SK-N-MC (cell line): ENCODE results near the gene SUN1.

Experiments used
- EZH2 ChIP-seq: fragments of 200-600 bp; sonication (generic); IDR thresholded peaks from one replicate; pipeline ENCODE4 v1.6.1; 2017; ENCODE audit warnings: antibody characterized with exemption
- POLR2AphosphoS5 ChIP-seq: IDR thresholded peaks from 2 replicates; pipeline ENCODE4 v1.6.1; 2012; ENCODE audit warnings: mild to moderate bottlenecking, low read depth, low read length, borderline replicate concordance

DNA sequence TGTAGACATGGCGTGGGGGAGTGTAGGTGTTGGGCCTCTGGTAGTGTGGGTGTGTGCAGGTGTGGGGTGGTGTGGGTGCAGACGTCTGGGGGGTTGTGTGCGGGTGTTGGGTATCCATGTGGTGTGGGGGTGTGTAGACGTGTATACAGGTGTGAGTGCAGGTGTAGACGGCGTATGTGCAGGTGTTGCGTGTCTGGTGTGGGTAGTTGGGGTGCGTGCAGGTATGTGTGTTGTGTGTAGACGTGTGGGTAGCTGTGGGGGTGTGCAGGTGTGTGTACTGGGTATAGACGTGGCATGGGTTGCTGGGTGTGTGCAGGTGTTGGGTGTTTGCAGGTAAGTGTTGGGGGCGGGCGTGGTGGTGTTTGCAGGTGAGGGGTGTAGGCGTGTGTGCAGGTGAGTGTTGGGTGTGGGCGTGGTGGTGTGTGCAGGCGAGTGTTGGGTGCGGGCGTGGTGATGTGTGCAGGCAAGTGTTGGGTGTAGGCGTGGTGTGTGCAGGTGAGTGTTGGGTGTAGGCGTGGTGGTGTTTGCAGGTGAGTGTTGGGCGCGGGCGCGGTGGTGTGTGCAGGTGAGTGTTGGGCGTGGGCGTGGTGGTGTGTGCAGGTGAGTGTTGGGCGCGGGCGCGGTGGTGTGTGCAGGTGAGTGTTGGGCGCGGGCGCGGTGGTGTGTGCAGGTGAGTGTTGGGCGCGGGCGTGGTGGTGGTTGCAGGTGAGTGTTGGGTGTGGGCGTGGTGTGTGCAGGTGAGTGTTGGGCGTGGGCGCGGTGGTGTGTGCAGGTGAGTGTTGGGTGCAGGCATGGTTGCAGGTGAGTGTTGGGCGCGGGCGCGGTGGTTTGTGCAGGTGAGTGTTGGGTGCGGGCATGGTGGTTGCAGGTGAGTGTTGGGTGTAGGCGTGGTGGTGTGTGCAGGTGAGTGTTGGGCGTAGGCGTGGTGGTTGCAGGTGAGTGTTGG, 60.6 kb downstream of the SUN1 start:
- no peak for TF ChIP-seq EZH2
- TF ChIP-seq POLR2AphosphoS5 = no peak
